ENCODE results near the gene ARID4B.
A peak's percentile ranks its signal among the peaks of the same experiment; 100 is the strongest.
"Not testable (repeated sequence)": the region's sequence is repeated elsewhere in the genome, so short reads cannot be mapped to it uniquely, and the experiment has no call there.

The ARID4B gene

GRCh38 chr1:235278233-235278914, 49.6 kb downstream of the ARID4B start:
- no peak for TF ChIP-seq Cebpa-rat (IDR thresholded peaks at IDR 0.05)
- H3K9me3 ChIP-seq (replicated peaks in 1 of 11), result peaks cover 0 to 5% (median 0%) of the 10 kb centered on the region in 11 experiments; a peak in 2 of 22 replicates
- H3K4me2 ChIP-seq, result no peak overlapping the region
- peaks cover 6 to 28% (median 15%) of the 10 kb centered on the region in 11 experiments; a peak in 16 of 22 replicates for H3K36me3 ChIP-seq
- H3K4me3 ChIP-seq, result no peak overlapping the region
- H3K4me1 ChIP-seq, result peaks cover 7 to 31% (median 16%) of the 10 kb centered on the region in 10 experiments
- H3K9ac ChIP-seq, result no peak overlapping the region
- no peaks in the 10 kb centered on the region for H3K27me3 ChIP-seq
- peaks cover 75 to 100% (median 98%) of the 10 kb centered on the region in 11 experiments for H4K20me1 ChIP-seq
- no peak overlapping the region for H3K27ac ChIP-seq

- no peak overlapping the region for H3K4me2 ChIP-seq
- no peak overlapping the region for H3K4me3 ChIP-seq
- peaks cover 7 to 34% (median 16%) of the 10 kb centered on the region in 10 experiments for H3K4me1 ChIP-seq
- TF ChIP-seq Cebpa-rat (IDR thresholded peaks at IDR 0.05), result no peak
- peaks cover 6 to 28% (median 15%) of the 10 kb centered on the region in 11 experiments; a peak in 16 of 22 replicates for H3K36me3 ChIP-seq
- H3K27ac ChIP-seq, result no peak overlapping the region
- H4K20me1 ChIP-seq, result peaks cover 78 to 100% (median 99%) of the 10 kb centered on the region in 11 experiments
- H3K9me3 ChIP-seq (replicated peaks in 1 of 11), result peaks cover 0 to 5% (median 0%) of the 10 kb centered on the region in 11 experiments; a peak in 2 of 22 replicates
- H3K27me3 ChIP-seq, result no peaks in the 10 kb centered on the region
- no peak overlapping the region for H3K9ac ChIP-seq
Observed at GRCh38 chr1:235277709-235278108, 50.3 kb downstream of the ARID4B start.

- Histone ChIP-seq H3K9me3 (replicated peaks in 1 of 11) (peaks cover 0 to 5% (median 0%) of the 10 kb centered on the region in 11 experiments; a peak in 2 of 22 replicates), H3K36me3 (peaks cover under 1 to 20% (median 7%) of the 10 kb centered on the region in 11 experiments; a peak in 14 of 22 replicates), H4K20me1 (peaks cover 70 to 100% (median 99%) of the 10 kb centered on the region in 11 experiments), H3K27me3 (no peaks in the 10 kb centered on the region), H3K9ac (no peak overlapping the region), H3K4me3 (no peak overlapping the region), H3K4me1 (peaks cover 7 to 36% (median 21%) of the 10 kb centered on the region in 10 experiments), H3K27ac (0 out of 22 replicates have a peak overlapping the region, but pooled peaks of 3 of the 11 experiments have one; percentile 4 to 14 (median 7)), H3K4me2 (peak overlapping the region; percentile 22 to 66 (median 44); a peak in 18 of 22 replicates)
- no peak for TF ChIP-seq Cebpa-rat (IDR thresholded peaks at IDR 0.05)
Observed at GRCh38 chr1:235275836-235276235, 52.1 kb downstream of the ARID4B start.

GRCh38 chr1:235275223-235275622, 52.8 kb downstream of the ARID4B start:
- Histone ChIP-seq H3K4me3 (no peak overlapping the region), H3K36me3 (peaks cover 0 to 14% (median 1%) of the 10 kb centered on the region in 11 experiments; a peak in 7 of 22 replicates), H3K4me1 (peaks cover 7 to 42% (median 22%) of the 10 kb centered on the region in 10 experiments), H4K20me1 (peaks cover 68 to 100% (median 99%) of the 10 kb centered on the region in 11 experiments), H3K27ac (peak overlapping the region in 4 of 11 experiments; percentile 4 to 14 (median 10); a peak in 3 of 22 replicates), H3K27me3 (no peaks in the 10 kb centered on the region), H3K9ac (no peak overlapping the region), H3K4me2 (peak overlapping the region; percentile 22 to 66 (median 44); a peak in 11 of 22 replicates), H3K9me3 (replicated peaks in 1 of 11) (no peaks in the 10 kb centered on the region)
- TF ChIP-seq Cebpa-rat (IDR thresholded peaks at IDR 0.05), result no peak

GRCh38 chr1:235272851-235273250, 55.1 kb downstream of the ARID4B start:
- Histone ChIP-seq H4K20me1 (peaks cover 61 to 100% (median 99%) of the 10 kb centered on the region in 11 experiments), H3K9ac (no peak overlapping the region), H3K4me2 (no peak overlapping the region)

GRCh38 chr1:235270625-235271024, 57.4 kb downstream of the ARID4B start:
- H3K9ac ChIP-seq, result 0 out of 22 replicates have a peak overlapping the region, but pooled peaks of 1 of the 11 experiments have one; percentile 31
- H3K36me3 ChIP-seq, result peaks cover 0 to 8% (median 0%) of the 10 kb centered on the region in 11 experiments; a peak in 4 of 22 replicates
- peaks cover 66 to 100% (median 99%) of the 10 kb centered on the region in 11 experiments for H4K20me1 ChIP-seq
- peaks cover 0 to 11% (median 4%) of the 10 kb centered on the region in 11 experiments; a peak in 8 of 22 replicates for H3K9me3 ChIP-seq (replicated peaks in 1 of 11)
- TF ChIP-seq Cebpa-rat (IDR thresholded peaks at IDR 0.05), result no peak
- H3K4me1 ChIP-seq, result peaks cover 8 to 34% (median 27%) of the 10 kb centered on the region in 10 experiments
- H3K27me3 ChIP-seq, result no peaks in the 10 kb centered on the region
- no peak overlapping the region for H3K4me3 ChIP-seq
- H3K27ac ChIP-seq, result no peak overlapping the region
- peak overlapping the region in 4 of 11 experiments; percentile 1 to 24 (median 18); a peak in 3 of 22 replicates for H3K4me2 ChIP-seq

More at GRCh38 chr1:235272851-235273250, 55.1 kb downstream of the ARID4B start:
- Histone ChIP-seq H3K36me3 (peaks cover 0 to 6% (median 0%) of the 10 kb centered on the region in 11 experiments; a peak in 3 of 22 replicates), H3K4me1 (peaks cover 11 to 46% (median 35%) of the 10 kb centered on the region in 10 experiments), H3K9me3 (replicated peaks in 1 of 11) (peaks cover 0 to 8% (median 4%) of the 10 kb centered on the region in 11 experiments; a peak in 8 of 22 replicates), H3K27ac (no peak overlapping the region), H3K4me3 (no peak overlapping the region), H3K27me3 (no peaks in the 10 kb centered on the region)
- TF ChIP-seq Cebpa-rat (IDR thresholded peaks at IDR 0.05), result no peak

GRCh38 chr1:235269990-235270389, 58.0 kb downstream of the ARID4B start:
- not testable (repeated sequence) for H3K27me3 ChIP-seq, H3K36me3 ChIP-seq, H3K9ac ChIP-seq, H3K4me3 ChIP-seq, H3K27ac ChIP-seq, H3K4me2 ChIP-seq
- peaks cover 0 to 11% (median 4%) of the 10 kb centered on the region in 11 experiments; a peak in 8 of 22 replicates for H3K9me3 ChIP-seq (replicated peaks in 1 of 11)
- H3K4me1 ChIP-seq, result peaks cover 7 to 29% (median 23%) of the 10 kb centered on the region in 10 experiments
- H4K20me1 ChIP-seq, result peaks cover 66 to 100% (median 99%) of the 10 kb centered on the region in 11 experiments

GRCh38 chr1:235268379-235269125, 59.4 kb downstream of the ARID4B start:
- Histone ChIP-seq H3K36me3 (peaks cover 0 to 8% (median 0%) of the 10 kb centered on the region in 11 experiments; a peak in 4 of 22 replicates), H3K27ac (no peak overlapping the region), H3K27me3 (no peaks in the 10 kb centered on the region), H3K9me3 (replicated peaks in 1 of 11) (peaks cover 0 to 11% (median 4%) of the 10 kb centered on the region in 11 experiments; a peak in 8 of 22 replicates), H3K4me1 (peaks cover 12 to 43% (median 23%) of the 10 kb centered on the region in 10 experiments), H4K20me1 (peaks cover 63 to 100% (median 99%) of the 10 kb centered on the region in 11 experiments), H3K4me3 (no peak overlapping the region), H3K4me2 (peak overlapping the region in 3 of 11 experiments; percentile 4 to 27 (median 9); a peak in 2 of 22 replicates), H3K9ac (no peak overlapping the region)
- no peak for TF ChIP-seq Cebpa-rat (IDR thresholded peaks at IDR 0.05)
